H9 (cell line): ENCODE measurements around the gene NEK11. TPM values are rescaled to one million over a fixed set of nuclear protein-coding genes. Genes with fewer than 3 reads are reported as not detected.

Source experiments
- DNase-seq: peaks from one replicate; pipeline ENCODE4 v3.0.0-alpha.2; 2017
- H2AFZ ChIP-seq: one replicate; pipeline ENCODE4 v1.6.1; 2013; ENCODE audit warnings: mild to moderate bottlenecking, low read length, control low read depth, moderate library complexity
- H2AK5ac ChIP-seq: 2 replicates; pipeline ENCODE4 v1.6.1; 2013; ENCODE audit warnings: low read length, control low read depth, mixed read lengths; ENCODE audit not compliant: insufficient read length
- H2BK120ac ChIP-seq: one replicate; pipeline ENCODE4 v1.6.1; 2013; ENCODE audit warnings: low read depth, mild to moderate bottlenecking, low read length, control low read depth, inconsistent platforms; ENCODE audit not compliant: poor library complexity, severe bottlenecking
- H2BK12ac ChIP-seq: 2 replicates; pipeline ENCODE4 v1.6.1; 2013; ENCODE audit warnings: low read length, control low read depth, mixed read lengths, low read depth; ENCODE audit not compliant: insufficient read length
- H2BK15ac ChIP-seq: 2 replicates; pipeline ENCODE4 v1.6.1; 2013; ENCODE audit warnings: low read depth, low read length, control low read depth
- H2BK20ac ChIP-seq: one replicate; pipeline ENCODE4 v1.6.1; 2013; ENCODE audit warnings: low read depth, mild to moderate bottlenecking, low read length, control low read depth, inconsistent platforms; ENCODE audit not compliant: poor library complexity, severe bottlenecking
- H2BK5ac ChIP-seq: 2 replicates; pipeline ENCODE4 v1.6.1; 2013; ENCODE audit warnings: low read length, control low read depth, mixed read lengths; ENCODE audit not compliant: insufficient read length
- H3K14ac ChIP-seq: 2 replicates; pipeline ENCODE4 v1.6.1; 2013; ENCODE audit warnings: low read length, control low read depth; ENCODE audit not compliant: insufficient read depth
- H3K18ac ChIP-seq: 2 replicates; pipeline ENCODE4 v1.6.1; 2013; ENCODE audit warnings: low read depth, mild to moderate bottlenecking, mixed read lengths, low read length, control low read depth; ENCODE audit not compliant: insufficient read length
- H3K23ac ChIP-seq: 2 replicates; pipeline ENCODE4 v1.6.1; 2013; ENCODE audit warnings: low read length, control low read depth, mixed read lengths, low read depth; ENCODE audit not compliant: insufficient read length
- H3K23me2 ChIP-seq: 2 replicates; pipeline ENCODE4 v1.6.1; 2013; ENCODE audit warnings: low read depth, mild to moderate bottlenecking, mixed read lengths, low read length, control low read depth; ENCODE audit not compliant: insufficient read length, poor library complexity, severe bottlenecking
- H3K27ac ChIP-seq: 2 replicates; pipeline ENCODE4 v1.5.1; 2013; ENCODE audit warnings: low read length, control low read depth, mixed read lengths, low read depth; ENCODE audit not compliant: insufficient read length
- H3K27me3 ChIP-seq: 2 replicates; pipeline ENCODE4 v1.6.1; 2013; ENCODE audit warnings: low read length, control low read depth, inconsistent platforms; ENCODE audit not compliant: insufficient read depth
- H3K4ac ChIP-seq: 2 replicates; pipeline ENCODE4 v1.6.1; 2013; ENCODE audit warnings: low read depth, mild to moderate bottlenecking, control low read depth, inconsistent platforms, low read length, moderate library complexity
- H3K4me1 ChIP-seq: 2 replicates; pipeline ENCODE4 v1.6.1; 2013; ENCODE audit warnings: low read length, control low read depth, inconsistent platforms; ENCODE audit not compliant: insufficient read depth
- H3K4me2 ChIP-seq: 2 replicates; pipeline ENCODE4 v1.6.1; 2013; ENCODE audit warnings: low read length, control low read depth, mixed read lengths; ENCODE audit not compliant: insufficient read length, insufficient read depth
- H3K56ac ChIP-seq: 2 replicates; pipeline ENCODE4 v1.6.1; 2013; ENCODE audit warnings: low read depth, mild to moderate bottlenecking, mixed read lengths, low read length, control low read depth; ENCODE audit not compliant: insufficient read length
- H3K79me1 ChIP-seq: 2 replicates; pipeline ENCODE4 v1.6.1; 2013; ENCODE audit warnings: low read depth, mild to moderate bottlenecking, moderate library complexity, low read length, control low read depth, inconsistent platforms; ENCODE audit not compliant: insufficient read depth, poor library complexity, severe bottlenecking
- H3K79me2 ChIP-seq: 2 replicates; pipeline ENCODE4 v1.6.1; 2013; ENCODE audit warnings: low read length, control low read depth, inconsistent platforms; ENCODE audit not compliant: insufficient read depth
- H3K9ac ChIP-seq: 2 replicates; pipeline ENCODE4 v1.6.1; 2013; ENCODE audit warnings: low read length, control low read depth, mixed read lengths; ENCODE audit not compliant: insufficient read length; ENCODE audit errors: extremely low read depth
- H3K9me3 ChIP-seq: one replicate; pipeline ENCODE4 v1.6.1; 2013; ENCODE audit warnings: low read depth, low read length, inconsistent platforms; ENCODE audit not compliant: control insufficient read depth
- H3T11ph ChIP-seq: one replicate; pipeline ENCODE4 v1.6.1; 2013; ENCODE audit warnings: mild to moderate bottlenecking, low read length, control low read depth, inconsistent platforms
- H4K20me1 ChIP-seq: one replicate; pipeline ENCODE4 v1.6.1; 2013; ENCODE audit not compliant: control insufficient read depth, insufficient read length, insufficient read depth
- H4K5ac ChIP-seq: 2 replicates; pipeline ENCODE4 v1.6.1; 2013; ENCODE audit warnings: low read depth, mild to moderate bottlenecking, mixed read lengths, low read length, control low read depth; ENCODE audit not compliant: insufficient read length
- H4K8ac ChIP-seq: replicated peaks from 2 replicates; pipeline ENCODE4 v1.6.1; 2013; ENCODE audit warnings: low read length, control low read depth, mixed read lengths, low read depth; ENCODE audit not compliant: insufficient read length
- H4K91ac ChIP-seq: 2 replicates; pipeline ENCODE4 v1.6.1; 2013; ENCODE audit warnings: low read depth, mild to moderate bottlenecking, moderate library complexity, mixed read lengths, low read length, control low read depth; ENCODE audit not compliant: insufficient read length
- H3K27ac Mint-ChIP-seq, 3 experiments: 2 replicates in 2 of 3; 3 replicates in 1 of 3; pipeline ENCODE4 v1.8.0; 2020 to 2021; ENCODE audit warnings: mixed read lengths in 3 of 3, mild to moderate bottlenecking in 1 of 3, moderate library complexity in 1 of 3
- H3K27me3 Mint-ChIP-seq: 2 replicates; pipeline ENCODE4 v1.8.0; 2021; ENCODE audit warnings: low read depth, mild to moderate bottlenecking, moderate library complexity, mixed read lengths
- H3K36me3 Mint-ChIP-seq, 3 experiments: 2 replicates in 2 of 3; 3 replicates in 1 of 3; pipeline ENCODE4 v1.8.0; 2020 to 2021; ENCODE audit warnings: low read depth in 3 of 3, mixed read lengths in 3 of 3; ENCODE audit not compliant: insufficient read depth in 1 of 3
- H3K4me1 Mint-ChIP-seq, 2 experiments: 2 replicates each; pipeline ENCODE4 v1.8.0; 2020; ENCODE audit warnings: mixed read lengths in 2 of 2
- H3K4me3 Mint-ChIP-seq, 2 experiments: 2 replicates in 1 of 2; 3 replicates in 1 of 2; pipeline ENCODE4 v1.8.0; 2020 to 2021; ENCODE audit warnings: mild to moderate bottlenecking in 2 of 2, mixed read lengths in 2 of 2, moderate library complexity in 1 of 2
- H3K9me3 Mint-ChIP-seq, 2 experiments: 2 replicates in 1 of 2; 3 replicates in 1 of 2; pipeline ENCODE4 v1.8.0; 2020; ENCODE audit warnings: mild to moderate bottlenecking in 2 of 2, mixed read lengths in 2 of 2, moderate library complexity in 1 of 2
- CTCF ChIP-seq: fragments of 200-600 bp; sonication (generic); conservative IDR thresholded peaks from 3 replicates; pipeline ENCODE4 v1.8.0; 2021; ENCODE audit warnings: antibody characterized with exemption, mild to moderate bottlenecking
- WGBS: extraction: QIAGEN DNeasy Blood & Tissue Kit; methylation state at CpG from one replicate; pipeline ENCODE4 v1.1.7; 2013; ENCODE audit warnings: missing lambda C conversion rate, low lambda C conversion rate, mixed read lengths; ENCODE audit not compliant: insufficient read length; ENCODE audit errors: extremely low coverage; 5-methylcytosine and 5-hydroxymethylcytosine counted together
- total RNA-seq: library from RNA; stranded (reverse); gene quantifications from 2 replicates; pipeline ENCODE4 v1.2.1, GENCODE V29; 2021

The NEK11 gene
- total RNA-seq, 1 experiment from 2014 or later: 2.5 TPM

- H3K4me1 Mint-ChIP-seq: no peaks in the 10 kb centered on the region
Observed at GRCh38 chr3:131250466-131250865, 223.8 kb downstream of the NEK11 start.

More at GRCh38 chr3:131250466-131250865, 223.8 kb downstream of the NEK11 start:
- Histone ChIP-seq H3K56ac (no peak overlapping the region), H2AFZ (no peak overlapping the region), H3K9ac (no peak overlapping the region), H2BK5ac (no peak overlapping the region), H4K5ac (no peak overlapping the region), H3K23ac (no peak overlapping the region), H2BK120ac (no peak overlapping the region), H3K18ac (no peak overlapping the region), H3K4me1 (no peaks in the 10 kb centered on the region), H3K14ac (no peak overlapping the region), H3T11ph (no peak overlapping the region), H2BK20ac (no peak overlapping the region), H3K79me2 (no peaks in the 10 kb centered on the region), H3K4ac (no peak overlapping the region), H4K91ac (no peak overlapping the region), H4K20me1 (no peaks in the 10 kb centered on the region), H3K27me3 (no peaks in the 10 kb centered on the region), H3K9me3 (no peaks in the 10 kb centered on the region), H3K23me2 (no peaks in the 10 kb centered on the region), H2BK15ac (no peak overlapping the region), H4K8ac (no peak overlapping the region), H3K4me2 (no peak overlapping the region), H3K79me1 (no peaks in the 10 kb centered on the region), H3K27ac (no peak overlapping the region), H2AK5ac (no peak overlapping the region), H2BK12ac (no peak overlapping the region)
- Mint-ChIP-seq H3K36me3 (peaks cover 0 to 7% (median 0%) of the 10 kb centered on the region in 3 experiments; a peak in 1 of 7 replicates), H3K27me3 (peaks cover 1% of the 10 kb centered on the region), H3K9me3 (peaks cover 11 to 14% of the 10 kb centered on the region in 2 experiments), H3K27ac (no peak overlapping the region), H3K4me3 (no peak overlapping the region)
- DNase-seq: no peak
- no peak for TF ChIP-seq CTCF
- no CpG with 5 or more reads among the region's 2 CpGs for WGBS
